ENCODE results near the gene SORCS2. TPM values are rescaled to one million over a fixed set of nuclear protein-coding genes. Genes with fewer than 3 reads are reported as not detected.

SORCS2 gene
- total RNA-seq, 2 donors from 2014 or later: 0.68 to 0.92 TPM

- ATAC-seq (ENCODE audit: insufficient number of reproducible peaks, low FRiP score, low read depth): no peak
- no peak for TF ChIP-seq CTCF (IDR thresholded peaks at IDR 0.05)
- no peaks in the 10 kb centered on the region for H3K27me3 ChIP-seq (replicated peaks; ENCODE audit: insufficient read depth)
- no peak overlapping the region for H3K4me3 ChIP-seq
- DNase-seq (ENCODE audit: low spot score): no peak
- no peaks in the 10 kb centered on the region for H3K36me3 ChIP-seq
- no peak overlapping the region for H3K27ac ChIP-seq
- no peaks in the 10 kb centered on the region for H3K9me3 ChIP-seq
- no peaks in the 10 kb centered on the region for H3K4me1 ChIP-seq (ENCODE audit: control insufficient read depth in 1 of 2, low read depth in 2 of 2)
Measured at GRCh38 chr4:7474320-7474719, 282.0 kb downstream of the SORCS2 start.

GRCh38 chr4:7475207-7475606, 282.9 kb downstream of the SORCS2 start:
- H3K4me3 ChIP-seq: no peak overlapping the region
- no peak for ATAC-seq (ENCODE audit: insufficient number of reproducible peaks, low FRiP score, low read depth)
- no peak overlapping the region for H3K27ac ChIP-seq
- H3K4me1 ChIP-seq (ENCODE audit: control insufficient read depth in 1 of 2, low read depth in 2 of 2): no peaks in the 10 kb centered on the region
- no peaks in the 10 kb centered on the region for H3K9me3 ChIP-seq
- no peaks in the 10 kb centered on the region for H3K27me3 ChIP-seq (replicated peaks; ENCODE audit: insufficient read depth)
- DNase-seq (ENCODE audit: low spot score): no peak
- TF ChIP-seq CTCF (IDR thresholded peaks at IDR 0.05): no peak
- H3K36me3 ChIP-seq: no peaks in the 10 kb centered on the region

GRCh38 chr4:7476820-7477219, 284.5 kb downstream of the SORCS2 start:
- H3K36me3 ChIP-seq: no peaks in the 10 kb centered on the region
- no peak for ATAC-seq (ENCODE audit: insufficient number of reproducible peaks, low FRiP score, low read depth)
- no peaks in the 10 kb centered on the region for H3K9me3 ChIP-seq
- H3K27me3 ChIP-seq (replicated peaks; ENCODE audit: insufficient read depth): no peaks in the 10 kb centered on the region
- no peak overlapping the region for H3K4me3 ChIP-seq
- DNase-seq (ENCODE audit: low spot score): no peak
- H3K4me1 ChIP-seq (ENCODE audit: control insufficient read depth in 1 of 2, low read depth in 2 of 2): no peaks in the 10 kb centered on the region
- no peak for TF ChIP-seq CTCF (IDR thresholded peaks at IDR 0.05)
- no peak overlapping the region for H3K27ac ChIP-seq

DNA sequence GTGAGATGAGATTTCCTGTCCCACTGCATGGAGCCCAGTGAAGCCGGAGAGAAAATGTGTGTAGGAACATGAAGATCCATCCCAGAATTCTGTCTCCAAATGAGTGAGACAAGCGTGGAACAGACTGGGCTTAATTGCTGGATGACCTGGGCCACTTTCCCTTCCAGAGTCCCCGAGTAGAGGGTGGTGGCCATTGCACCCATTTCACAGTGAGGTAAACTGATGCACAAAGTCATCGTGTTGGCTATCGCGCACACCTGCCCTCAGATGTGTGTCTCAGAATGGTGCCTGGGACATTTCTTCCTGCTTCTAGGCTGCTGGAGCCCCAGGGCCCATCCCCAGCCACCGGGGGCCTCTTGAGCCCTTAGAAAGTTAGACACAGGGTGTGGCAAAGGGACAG, 285.4 kb downstream of the SORCS2 start:
- no peak overlapping the region for H3K27ac ChIP-seq
- no peaks in the 10 kb centered on the region for H3K36me3 ChIP-seq
- no peak overlapping the region for H3K4me3 ChIP-seq
- TF ChIP-seq CTCF (IDR thresholded peaks at IDR 0.05): no peak
- DNase-seq (ENCODE audit: low spot score) (no peak), ATAC-seq (ENCODE audit: insufficient number of reproducible peaks, low FRiP score, low read depth) (no peak)
- no peaks in the 10 kb centered on the region for H3K4me1 ChIP-seq (ENCODE audit: control insufficient read depth in 1 of 2, low read depth in 2 of 2)
- no peaks in the 10 kb centered on the region for H3K9me3 ChIP-seq
- no peaks in the 10 kb centered on the region for H3K27me3 ChIP-seq (replicated peaks; ENCODE audit: insufficient read depth)

DNA sequence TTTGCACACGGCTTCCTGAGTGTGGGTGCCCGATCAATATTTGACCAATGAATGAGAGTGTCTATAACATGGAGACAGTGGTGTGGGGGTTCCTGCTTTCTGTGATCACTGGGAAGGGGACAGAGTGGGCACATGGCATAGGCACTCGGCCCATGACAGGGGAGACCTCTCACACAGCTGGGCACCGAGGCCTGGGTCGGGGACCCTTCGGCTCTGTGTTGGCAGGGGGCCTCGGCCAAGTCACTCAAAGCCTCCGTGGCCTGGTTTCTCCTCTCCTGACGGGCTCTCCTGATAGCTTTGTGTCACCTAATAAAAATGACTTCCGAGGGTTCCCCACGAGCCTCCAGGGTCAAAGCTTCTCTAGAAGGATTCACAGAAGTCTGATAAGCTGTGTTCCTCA, 286.3 kb downstream of the SORCS2 start:
- Histone ChIP-seq H3K4me1 (ENCODE audit: control insufficient read depth in 1 of 2, low read depth in 2 of 2) (no peaks in the 10 kb centered on the region), H3K9me3 (no peaks in the 10 kb centered on the region), H3K27me3 (replicated peaks; ENCODE audit: insufficient read depth) (no peaks in the 10 kb centered on the region), H3K4me3 (no peak overlapping the region), H3K27ac (no peak overlapping the region), H3K36me3 (no peaks in the 10 kb centered on the region)
- no peak for ATAC-seq (ENCODE audit: insufficient number of reproducible peaks, low FRiP score, low read depth)
- no peak for DNase-seq (ENCODE audit: low spot score)
- no peak for TF ChIP-seq CTCF (IDR thresholded peaks at IDR 0.05)
